Cerebellar nuclear complex (tissue), 1 donor: ENCODE results near the gene ATG4B.

Experiments used
- DNase-seq, 2 experiments: peaks; one replicate each; lab custom pipeline; 2025; lab: John Stamatoyannopoulos, UW

ATG4B gene

DNA sequence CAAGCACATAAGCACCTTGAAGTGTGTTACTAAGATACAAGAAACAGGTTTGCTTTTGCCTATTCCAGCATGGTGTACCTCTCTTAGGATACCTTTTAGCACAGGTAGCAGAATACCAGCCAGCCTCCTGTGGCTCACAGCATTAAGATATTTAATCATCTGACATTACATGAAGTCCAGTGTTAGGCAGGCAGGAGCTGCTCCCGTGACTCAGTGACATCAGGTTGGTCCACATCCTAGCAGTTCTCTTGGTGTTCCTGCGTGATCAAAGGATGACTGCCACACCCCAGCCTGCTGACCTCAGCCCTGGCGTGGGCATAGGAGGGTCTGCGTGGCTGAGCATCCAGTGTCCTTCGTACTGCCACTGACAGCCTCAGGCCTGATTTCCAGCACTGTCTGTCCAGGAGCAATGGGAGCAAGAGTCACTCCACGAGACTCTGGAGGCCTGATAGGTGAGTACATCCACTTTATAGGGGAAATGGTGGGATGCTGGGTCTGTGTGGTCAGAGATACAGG is 52.8 kb downstream of the ATG4B start:
- DNase-seq: no peak

DNA sequence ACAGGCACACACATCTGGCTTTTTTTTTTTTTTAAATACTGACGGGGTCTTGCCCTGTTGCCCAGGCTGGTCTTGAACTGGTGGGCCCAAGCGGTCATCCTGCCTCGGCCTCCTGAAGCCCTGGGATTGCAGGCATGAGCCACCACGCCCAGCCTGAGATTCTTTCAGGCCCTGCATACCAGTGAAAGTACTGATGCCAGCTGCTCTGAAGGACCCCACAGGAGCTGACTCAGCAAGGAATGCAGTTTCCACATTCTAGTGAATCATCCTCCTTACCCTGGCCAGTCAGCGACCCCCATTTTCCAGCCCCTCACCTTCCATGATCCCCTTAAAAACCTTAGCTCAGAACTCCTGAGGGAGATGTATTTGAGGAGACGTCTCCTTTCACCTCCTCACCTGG is 55.0 kb downstream of the ATG4B start:
- DNase-seq: no peak

DNA sequence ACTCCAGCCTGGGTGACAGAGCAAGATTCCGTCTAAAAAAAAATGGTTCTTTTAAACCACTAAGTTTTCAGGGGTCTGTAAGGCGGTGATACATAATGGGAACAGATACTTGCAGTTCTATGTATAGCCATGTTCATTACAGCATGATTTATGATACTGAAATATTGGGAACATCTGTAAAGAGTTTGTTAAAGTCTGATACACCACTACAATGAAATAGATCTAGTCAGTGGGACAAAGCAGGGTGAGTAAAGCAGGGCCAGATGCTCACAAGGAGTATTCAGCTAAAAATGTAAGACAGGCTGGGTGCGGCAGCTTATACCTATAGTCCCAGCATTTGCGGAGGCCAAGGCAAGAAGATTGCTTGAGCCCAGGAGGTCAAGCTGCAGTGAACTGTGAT is 58.2 kb downstream of the ATG4B start:
- no peak for DNase-seq

DNA sequence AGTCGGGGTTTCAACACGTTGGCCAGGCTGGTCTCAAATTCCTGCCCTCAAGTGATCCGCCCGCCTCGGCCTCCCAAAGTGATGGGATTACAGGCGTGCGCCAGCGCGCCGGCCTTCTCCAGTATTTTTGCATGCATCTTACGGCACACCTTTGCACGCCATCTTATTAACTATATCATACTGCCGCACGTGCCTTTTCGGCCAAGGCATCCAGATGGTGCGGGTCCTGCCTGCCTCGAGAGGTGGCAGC is 63.6 kb downstream of the ATG4B start:
- DNase-seq: peak in 1 of 2 experiments; percentile 8

DNA sequence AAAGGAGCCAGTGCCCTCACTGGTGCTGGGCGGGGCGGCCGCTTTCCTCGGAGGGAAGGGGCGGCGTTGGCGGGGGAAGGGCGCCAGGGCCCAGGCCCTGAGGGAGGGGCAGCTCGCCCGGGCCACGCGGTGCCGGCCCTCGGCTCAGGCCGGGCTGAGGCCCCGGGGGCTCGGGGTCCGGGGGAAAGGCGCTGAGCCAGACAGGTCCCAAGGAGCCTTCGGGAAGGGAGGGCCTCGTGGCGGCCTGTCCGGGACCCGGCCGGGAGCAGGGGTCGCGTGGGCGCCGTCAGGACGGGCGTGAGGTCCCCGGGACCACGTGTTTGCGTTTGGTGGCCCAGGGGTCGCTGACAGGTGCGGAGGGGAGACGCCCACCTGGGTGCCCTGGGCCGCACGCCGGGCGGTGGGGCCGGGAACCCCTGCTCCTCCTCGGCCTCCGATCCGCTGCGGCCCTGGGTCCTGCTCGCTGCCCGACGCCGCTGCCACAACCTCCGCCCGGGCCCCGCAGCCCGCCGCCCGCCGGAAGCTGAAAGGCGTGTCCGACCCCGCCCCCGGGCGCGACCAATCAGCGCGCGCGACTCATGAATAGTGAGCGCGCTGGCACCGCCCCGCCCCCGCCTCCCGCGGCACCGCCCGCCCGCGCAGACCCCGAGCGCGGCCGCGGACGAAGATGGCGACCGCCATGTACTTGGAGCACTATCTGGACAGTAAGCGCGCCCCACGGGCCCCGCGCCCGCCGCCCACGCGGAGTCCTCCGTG is 64.1 kb downstream of the ATG4B start, which contains the start of gene ING5:
TSS of gene ING5 (plus strand) at position 641 of the 756 bp plus-strand sequence. CDS start at position 668, 27 bp downstream.
- peak in 1 of 2 experiments; percentile 34 for DNase-seq

DNA sequence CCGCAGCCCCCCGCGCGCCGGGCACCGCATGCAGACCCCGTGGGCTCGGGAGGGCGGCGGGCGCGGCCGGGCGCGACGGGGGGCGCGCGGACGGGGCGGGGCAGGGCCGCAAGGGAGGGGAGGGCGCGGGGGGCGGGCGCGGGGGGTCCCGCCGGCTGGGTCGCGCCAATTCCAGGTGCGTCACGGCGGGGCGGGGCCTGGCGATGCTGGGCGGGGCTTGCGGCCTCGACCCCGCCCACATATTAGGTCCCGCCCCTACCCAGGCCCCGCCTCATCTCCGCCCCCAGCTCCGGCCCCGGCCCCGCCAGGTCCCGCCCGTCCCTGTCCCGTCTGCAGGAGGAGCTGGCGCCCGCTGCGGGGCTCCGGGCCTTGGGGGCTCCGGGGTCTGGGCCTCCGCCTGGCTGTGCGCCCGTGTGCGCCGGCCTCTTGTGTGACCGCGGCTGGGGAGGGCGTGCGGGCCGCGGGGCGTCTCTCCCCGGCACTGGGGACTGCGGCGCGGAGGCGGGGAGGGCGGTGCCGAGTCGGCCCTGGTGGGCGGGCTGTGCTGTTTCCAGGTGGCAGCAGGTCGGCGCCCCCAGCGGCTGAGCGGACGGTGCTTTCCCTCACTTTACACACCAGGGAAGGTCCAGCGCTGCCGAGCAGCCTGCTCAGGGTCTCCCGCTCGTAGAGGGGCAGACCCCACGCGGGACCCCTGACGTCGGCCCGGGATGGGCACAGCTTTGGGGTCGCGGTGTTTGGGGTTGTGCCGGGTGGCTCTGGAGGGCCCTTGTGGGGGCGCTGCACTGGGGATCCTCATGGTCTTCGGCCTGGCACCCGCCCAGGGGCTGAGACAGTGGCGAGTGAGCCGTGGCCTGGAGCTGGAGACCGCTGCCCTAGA is 64.9 kb downstream of the ATG4B start:
- DNase-seq: peak in 1 of 2 experiments; percentile 28

DNA sequence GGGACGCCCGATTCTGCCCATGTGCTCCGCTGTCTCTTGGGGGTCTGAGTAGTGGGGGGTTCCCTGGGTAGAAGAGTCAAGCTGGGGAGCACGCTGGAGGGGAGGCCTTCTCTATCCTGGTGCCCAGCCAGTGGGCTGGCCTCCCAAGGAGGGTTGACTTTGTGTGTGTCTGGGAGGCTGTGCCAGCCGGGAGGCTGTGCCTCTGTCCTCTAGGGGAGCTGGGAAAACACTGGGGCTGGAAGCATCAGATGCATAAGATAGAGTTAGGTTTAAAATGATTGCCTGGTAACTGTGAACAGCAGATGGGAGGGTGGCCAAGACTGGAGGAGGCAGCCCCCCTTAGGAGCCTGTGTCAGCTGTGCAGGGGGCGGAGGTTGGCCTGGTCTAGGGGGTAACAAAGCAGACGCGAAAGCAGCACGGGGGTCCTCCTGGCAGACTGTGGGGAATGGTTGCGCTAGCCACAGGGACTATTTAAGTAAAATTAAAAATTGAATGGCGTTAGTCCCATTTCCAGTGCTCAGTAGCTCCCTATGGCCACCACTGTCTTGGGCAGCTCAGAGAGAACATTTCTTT is 65.6 kb downstream of the ATG4B start:
- no peak for DNase-seq

DNA sequence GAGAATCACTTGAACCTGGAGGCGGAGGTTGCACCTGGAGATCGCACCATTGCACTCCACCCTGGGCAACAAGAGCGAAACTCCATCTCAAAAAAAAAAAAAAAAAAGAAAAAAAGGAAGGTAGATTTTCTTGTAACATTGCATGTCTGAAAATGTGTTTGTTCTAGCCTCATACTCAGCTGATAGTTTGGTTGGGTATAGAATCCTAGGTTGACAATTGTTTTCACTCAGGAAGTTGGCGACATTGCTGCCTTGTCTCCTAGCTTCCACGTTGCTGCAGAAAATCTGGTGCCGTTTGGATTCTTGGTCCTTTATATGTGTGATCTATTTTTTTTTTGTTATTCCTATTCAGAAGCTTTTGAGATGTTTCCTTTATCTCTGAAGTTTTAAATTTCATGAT is 69.0 kb downstream of the ATG4B start:
- DNase-seq: no peak

DNA sequence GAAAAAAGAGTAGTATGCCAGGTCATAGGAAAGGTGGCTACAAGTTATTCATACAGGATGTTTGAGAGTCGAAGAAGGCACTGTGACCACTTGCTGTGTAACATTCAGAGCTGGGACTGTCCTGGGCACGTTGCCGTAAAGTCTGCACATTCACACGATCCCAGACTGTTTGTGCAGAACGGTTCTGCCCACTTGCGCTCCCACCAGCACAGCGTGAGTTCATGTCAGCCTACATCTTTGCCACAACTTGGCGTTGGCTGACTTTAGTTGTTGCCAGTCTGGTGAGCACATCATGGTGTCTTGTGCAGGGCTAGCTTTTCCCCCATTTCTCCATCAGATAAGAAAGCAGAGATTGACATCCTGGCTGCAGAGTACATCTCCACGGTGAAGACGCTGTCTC is 71.4 kb downstream of the ATG4B start:
- no peak for DNase-seq

DNA sequence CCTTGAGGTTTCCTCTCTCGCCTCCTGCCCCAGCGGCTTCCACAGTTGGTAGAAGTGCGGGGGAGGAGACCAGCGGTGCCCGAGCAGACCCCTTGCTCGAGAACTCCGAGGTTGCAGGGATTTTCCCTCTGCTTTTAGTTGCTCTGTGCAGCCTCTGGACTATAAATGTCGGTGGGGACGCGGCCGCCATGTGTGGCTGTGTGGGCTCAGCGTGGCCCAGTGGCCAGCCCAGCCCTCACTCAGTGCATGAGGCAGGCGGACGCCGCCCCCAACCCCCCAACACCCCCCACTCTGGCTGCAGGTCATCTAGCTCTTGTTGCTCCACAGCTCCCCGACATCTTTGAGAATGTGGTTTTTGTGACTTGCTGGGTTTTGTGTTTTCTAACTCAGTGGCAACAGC is 81.6 kb downstream of the ATG4B start:
- DNase-seq: no peak

DNA sequence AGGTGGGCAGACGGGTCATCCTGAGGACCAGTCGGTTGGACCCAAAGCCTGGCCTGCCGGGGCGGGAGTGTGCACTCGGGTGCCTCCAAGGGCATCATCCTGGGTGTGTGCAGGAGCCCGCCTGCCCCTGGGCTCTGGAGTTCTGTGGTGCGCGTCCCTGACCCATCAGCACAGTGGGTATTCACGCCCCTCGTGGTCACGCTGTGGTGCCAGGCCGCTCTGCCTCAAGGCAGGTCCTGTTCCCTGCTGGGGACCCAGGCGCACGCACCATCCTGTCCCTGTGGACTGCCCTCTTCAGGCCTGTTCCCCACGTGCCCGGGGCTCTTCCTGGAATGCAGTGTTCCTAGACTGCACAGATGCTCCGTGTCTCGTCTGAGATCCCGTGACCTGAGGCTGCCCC is 82.6 kb downstream of the ATG4B start:
- no peak for DNase-seq

DNA sequence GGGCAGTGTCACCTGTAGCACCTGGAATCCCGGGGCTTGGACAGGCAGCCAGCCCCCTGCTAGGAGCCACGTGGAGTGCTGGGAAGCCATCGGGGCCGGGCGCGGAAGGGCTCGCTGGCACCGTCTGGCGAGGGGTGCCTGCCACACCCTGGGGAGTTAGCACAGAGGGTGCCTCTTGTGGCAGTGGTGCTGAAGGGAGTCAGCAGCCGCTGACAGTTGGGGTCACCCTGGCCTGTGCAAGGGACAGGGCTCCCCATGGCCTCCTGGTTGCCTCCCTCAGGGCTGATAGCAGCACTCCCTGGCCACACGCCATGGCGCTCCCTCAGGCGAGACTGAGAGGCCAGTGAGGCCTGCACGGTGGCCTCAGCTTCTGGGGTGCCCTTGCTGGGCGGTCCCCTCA is 83.1 kb downstream of the ATG4B start:
- DNase-seq: no peak

DNA sequence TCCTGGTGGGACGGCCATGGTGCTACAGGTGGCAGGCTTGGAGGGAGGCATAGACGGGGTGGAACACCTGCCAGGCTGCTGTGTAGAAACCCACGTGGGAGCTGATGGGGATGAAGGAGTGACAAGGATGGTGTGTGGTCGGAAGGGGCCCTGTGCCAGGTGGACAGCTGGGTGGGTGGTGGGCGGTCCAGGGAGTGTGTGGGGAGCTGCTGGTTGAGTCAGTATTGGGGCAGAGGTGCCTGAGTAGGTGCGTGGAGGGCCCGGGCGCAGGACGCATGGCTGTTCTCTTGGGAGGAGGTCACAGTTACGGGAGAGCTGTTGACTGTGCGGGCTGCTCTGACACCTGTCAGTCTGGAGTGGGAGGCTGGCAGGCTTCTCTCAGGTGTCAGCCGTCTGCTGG is 84.4 kb downstream of the ATG4B start:
- no peak for DNase-seq

DNA sequence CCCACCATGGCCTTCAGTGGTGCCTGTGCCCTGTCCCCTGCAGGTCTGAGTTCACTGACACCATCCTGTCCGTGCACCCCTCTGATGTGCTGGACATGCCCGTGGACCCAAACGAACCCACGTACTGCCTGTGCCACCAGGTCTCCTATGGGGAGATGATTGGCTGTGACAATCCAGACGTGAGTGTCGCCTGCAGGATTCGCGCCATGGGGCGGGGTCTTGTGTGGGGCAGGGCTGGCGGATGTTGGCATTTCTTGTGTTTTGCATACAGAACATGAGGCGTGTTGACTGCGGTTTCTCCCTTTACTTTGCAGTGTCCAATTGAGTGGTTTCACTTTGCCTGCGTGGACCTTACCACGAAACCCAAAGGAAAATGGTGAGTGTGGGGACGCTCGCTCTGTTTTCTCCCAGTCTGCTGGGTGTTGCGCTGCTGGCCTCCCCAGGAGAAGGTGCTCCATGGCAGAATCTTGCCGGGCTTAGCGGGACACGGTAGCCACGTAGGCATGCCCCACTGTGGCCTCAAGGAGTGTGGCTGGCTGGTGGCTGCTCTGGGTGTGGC is 85.5 kb downstream of the ATG4B start:
- DNase-seq: no peak
